GM12878 (cell line): ENCODE results near the gene PPM1K. TPM values are rescaled to one million over a fixed set of nuclear protein-coding genes. Genes with fewer than 3 reads are reported as not detected.
A peak's percentile ranks its signal among the peaks of the same experiment; 100 is the strongest.

Experiments
- ATAC-seq: fragments of 200-7000 bp; cut with Tn5 transposase; 3 replicates; pipeline ENCODE4 v1.9.1; 2020; ENCODE audit warnings: mild to moderate bottlenecking, moderate library complexity
- BruUV-seq: library from RNA; stranded (reverse); fragments of 400-500 nt; replicated peaks from 2 replicates; lab custom pipeline; 2021; lab: Mats Ljungman, UMichigan
- CTCF ChIA-PET: fragments of 300-600 bp; sonication (Branson Sonifier 250); formaldehyde crosslinking; extraction: SDS; loops from one replicate; lab custom pipeline; 2021; ENCODE audit warnings: inconsistent platforms; lab: Yijun Ruan, JAX
- POLR2A ChIA-PET: fragments of 350-600 bp; formaldehyde crosslinking; extraction: SDS; loops from one replicate; lab custom pipeline; 2021; ENCODE audit warnings: inconsistent platforms; lab: Charles Lee
- RAD21 ChIA-PET: fragments of 300-600 bp; sonication (Branson Sonifier 250); formaldehyde crosslinking; loops from one replicate; lab custom pipeline; 2023; ENCODE audit warnings: antibody characterized with exemption; ENCODE audit not compliant: unreplicated experiment; lab: Charles Lee
- SMC1A ChIA-PET: fragments of 300-600 bp; sonication (Branson Sonifier 250); formaldehyde crosslinking; loops from one replicate; lab custom pipeline; 2023; ENCODE audit not compliant: unreplicated experiment, uncharacterized antibody; lab: Charles Lee
- DNase-seq: peaks from one replicate; pipeline ENCODE4 v3.0.0-alpha.2; 2011; ENCODE audit warnings: low read depth, low spot score
- FAIRE-seq: peaks from 3 replicates; lab custom pipeline; 2011; peaks lifted over from hg19 to GRCh38; lab: Jason Lieb, UNC
- H2AFZ ChIP-seq: 2 replicates; pipeline ENCODE4 v1.6.0; 2011; ENCODE audit warnings: low read depth, low read length, control low read depth; ENCODE audit not compliant: control insufficient read depth
- H3K27ac ChIP-seq: 2 replicates; pipeline ENCODE4 v1.5.1; 2011; ENCODE audit warnings: control low read depth; ENCODE audit not compliant: control insufficient read depth, insufficient read depth
- H3K27me3 ChIP-seq, 2 experiments: replicated peaks in 1 of 2; 2 replicates each; pipeline versions ENCODE4 v1.6.0 to v1.6.1; 2011; ENCODE audit warnings: low read length in 1 of 2; ENCODE audit not compliant: control insufficient read depth in 2 of 2, insufficient read depth in 2 of 2
- H3K36me3 ChIP-seq, 2 experiments: 2 replicates each; pipeline ENCODE4 v1.5.1; 2011; ENCODE audit warnings: low read length in 1 of 2; ENCODE audit not compliant: control insufficient read depth in 2 of 2, insufficient read depth in 2 of 2
- H3K4me1 ChIP-seq: 2 replicates; pipeline ENCODE4 v1.6.1; 2011; ENCODE audit warnings: mild to moderate bottlenecking, low read length, moderate library complexity, mixed read lengths; ENCODE audit not compliant: control insufficient read depth, insufficient read depth
- H3K4me2 ChIP-seq: 2 replicates; pipeline ENCODE4 v1.6.0; 2011; ENCODE audit warnings: control low read depth; ENCODE audit not compliant: control insufficient read depth, insufficient read depth
- H3K4me3 ChIP-seq: fragments of 200-600 bp; sonication (generic); 2 replicates; pipeline ENCODE4 v1.5.1; 2016
- H3K79me2 ChIP-seq: 2 replicates; pipeline ENCODE4 v1.6.0; 2011; ENCODE audit warnings: low read length; ENCODE audit not compliant: control insufficient read depth, insufficient read depth
- H3K9ac ChIP-seq: 2 replicates; pipeline ENCODE4 v1.8.0; 2011; ENCODE audit warnings: low read length, control low read depth, mixed read lengths; ENCODE audit not compliant: control insufficient read depth, insufficient read depth
- H3K9me3 ChIP-seq: replicated peaks from 3 replicates; pipeline ENCODE4 v1.5.1; 2011; ENCODE audit warnings: mild to moderate bottlenecking, low read length; ENCODE audit not compliant: control insufficient read depth, insufficient read depth
- H4K20me1 ChIP-seq: 2 replicates; pipeline ENCODE4 v1.6.0; 2011; ENCODE audit not compliant: control insufficient read depth, insufficient read depth
- ATF7 ChIP-seq: fragments of 450-650 bp; IDR thresholded peaks from 2 replicates; pipeline ENCODE4 v1.6.1; 2016; ENCODE audit warnings: low read depth, mild to moderate bottlenecking
- BRCA1 ChIP-seq: IDR thresholded peaks from 2 replicates; pipeline ENCODE4 v1.6.1; 2011; ENCODE audit warnings: low read depth, low read length, improper control_type of control experiment
- CEBPB ChIP-seq, 2 experiments: fragments of 150-350 bp in 1 of 2; IDR thresholded peaks; 2 replicates each; pipeline ENCODE4 v1.6.1; 2012 to 2014; ENCODE audit warnings: low read depth in 2 of 2, low read length in 2 of 2, borderline replicate concordance in 1 of 2, inconsistent platforms in 1 of 2
- CHD1 ChIP-seq: IDR thresholded peaks from 2 replicates; pipeline ENCODE4 v1.6.1; 2012; ENCODE audit warnings: low read depth, low read length, improper control_type of control experiment
- CREB1 ChIP-seq: IDR thresholded peaks from 2 replicates; pipeline ENCODE4 v1.6.1; 2012; ENCODE audit warnings: low read depth, mild to moderate bottlenecking, inconsistent platforms
- HDAC6 ChIP-seq: fragments of 200-600 bp; sonication (generic); IDR thresholded peaks from one replicate; pipeline ENCODE4 v1.8.0; 2017; ENCODE audit warnings: antibody characterized with exemption; ENCODE audit not compliant: unreplicated experiment
- JUNB ChIP-seq: IDR thresholded peaks from 2 replicates; pipeline ENCODE4 v1.6.1; 2016; ENCODE audit warnings: antibody characterized with exemption, mild to moderate bottlenecking
- MLLT1 ChIP-seq: fragments of 450-650 bp; IDR thresholded peaks from 2 replicates; pipeline ENCODE4 v1.6.1; 2016; ENCODE audit warnings: mild to moderate bottlenecking
- NBN ChIP-seq: fragments of 450-650 bp; IDR thresholded peaks from 2 replicates; pipeline ENCODE4 v1.6.1; 2016
- NRF1 ChIP-seq: conservative IDR thresholded peaks from 2 replicates; pipeline ENCODE4 v1.6.1; 2011; ENCODE audit warnings: mild to moderate bottlenecking, low read depth, low read length, improper control_type of control experiment
- PAX8 ChIP-seq: fragments of 450-650 bp; IDR thresholded peaks from 2 replicates; pipeline ENCODE4 v1.6.1; 2017; ENCODE audit warnings: mild to moderate bottlenecking, moderate library complexity
- RFX5 ChIP-seq: IDR thresholded peaks from 2 replicates; pipeline ENCODE4 v1.6.1; 2011; ENCODE audit warnings: low read depth, low read length, improper control_type of control experiment
- RUNX3 ChIP-seq: IDR thresholded peaks from 2 replicates; pipeline ENCODE4 v1.6.1; 2012; ENCODE audit warnings: low read length, inconsistent platforms
- SREBF1 ChIP-seq: IDR thresholded peaks from 2 replicates; pipeline ENCODE4 v1.6.1; 2012; ENCODE audit warnings: mild to moderate bottlenecking, low read length
- TAF1 ChIP-seq: IDR thresholded peaks from 2 replicates; pipeline ENCODE4 v1.6.1; 2011; ENCODE audit warnings: mild to moderate bottlenecking, low read depth, low read length, borderline replicate concordance
- TCF12 ChIP-seq: IDR thresholded peaks from 2 replicates; pipeline ENCODE4 v1.6.1; 2011; ENCODE audit warnings: low read depth, mild to moderate bottlenecking, low read length
- USF1 ChIP-seq: IDR thresholded peaks from 2 replicates; pipeline ENCODE4 v1.6.1; 2011; ENCODE audit warnings: borderline replicate concordance, low read depth, mild to moderate bottlenecking, moderate library complexity, mixed read lengths, low read length; ENCODE audit not compliant: insufficient read depth; ENCODE audit errors: extremely low read length
- ZBTB11 ChIP-seq: fragments of 450-650 bp; formaldehyde crosslinking; IDR thresholded peaks from 2 replicates; pipeline ENCODE4 v1.5.0; 2022; ENCODE audit warnings: mild to moderate bottlenecking, missing genetic modification characterization
- WGBS: methylation state at CpG from one replicate; pipeline ENCODE4 v1.1.6; 2016; ENCODE audit warnings: low lambda C conversion rate; ENCODE audit not compliant: insufficient replicate concordance, insufficient coverage; ENCODE audit errors: missing lambda C conversion rate; 5-methylcytosine and 5-hydroxymethylcytosine counted together
- in situ Hi-C: fragments of 300-500 bp; cut with MboI; formaldehyde crosslinking; loops from 9 replicates; pipeline ENCODE4 v1.14.3; 2018; ENCODE audit warnings: mixed read lengths
- intact Hi-C: fragments of 100-400 bp; cut with micrococcal nuclease; formaldehyde crosslinking; loops from one replicate; pipeline ENCODE4 v1.14.2; 2022; ENCODE audit not compliant: unreplicated experiment
- polyA plus RNA-seq, 11 experiments: library from polyadenylated mRNA; depleted of rRNA in 4 of 11; unstranded in 6 of 11; stranded (reverse) in 5 of 11; fragments of >200 nt; fragmentation: Nextera tagmentation in 4 of 11; fragmentation: Illumina TruSeq in 1 of 11; extraction: Ambion mirVana in 4 of 11; extraction: Trizol in 1 of 11; gene quantifications; 1 replicate in 1 of 11; 2 replicates in 10 of 11; pipeline versions ENCODE4 v1.2.1 to v1.2.3, GENCODE V29; 2011 to 2016; ENCODE audit warnings: inconsistent platforms in 2 of 11, missing spikeins in 2 of 11, low read depth in 1 of 11
- total RNA-seq, 4 experiments: library from RNA; depleted of rRNA in 3 of 4; stranded (reverse); fragments of >200 nt in 3 of 4; fragmentation: Illumina TruSeq in 1 of 4; extraction: Trizol in 1 of 4; gene quantifications; 2 replicates each; pipeline versions ENCODE4 v1.2.1 to v1.2.3, GENCODE V29; 2013 to 2021

Gene PPM1K
- total and polyA plus RNA-seq, 10 of the 15 experiments (the other 5 are each of a cell fraction or from before 2014, with no cell fraction given) = 25.0 to 79.1 (median 36.9) TPM

- TF ChIP-seq NRF1 (no peak), HDAC6 (no peak), MLLT1 (no peak), RFX5 (no peak), CHD1 (no peak), TCF12 (no peak), CREB1 (no peak), RUNX3 (no peak)
Observed at GRCh38 chr4:88215351-88215750, 69.0 kb downstream of the PPM1K start (continued).

GRCh38 chr4:88212253-88212561 lies 72.2 kb downstream of the PPM1K start:
- in situ Hi-C loops (loop anchor here (5.0 to 25.0 kb wide), 3 partner anchors 180 to 525 kb away; no protein-coding TSS in a partner anchor), intact Hi-C loops (loop anchor here (1.0 to 5.0 kb wide), 5 partner anchors 179 to 715 kb away; partner anchors contain the start of gene SPP1)
- Histone ChIP-seq H4K20me1 (no peaks in the 10 kb centered on the region), H3K4me2 (no peak overlapping the region), H3K9me3 (no peaks in the 10 kb centered on the region), H3K9ac (no peak overlapping the region), H3K79me2 (no peaks in the 10 kb centered on the region), H3K4me1 (no peaks in the 10 kb centered on the region), H3K27me3 (no peaks in the 10 kb centered on the region), H2AFZ (no peak overlapping the region), H3K4me3 (no peak overlapping the region), H3K36me3 (no peaks in the 10 kb centered on the region), H3K27ac (no peak overlapping the region)
- ChIA-PET SMC1A (interaction anchor here (0.7 to 2.1 kb wide), 26 partner anchors 9 to 1039 kb away, joined by 3 to 25 read pairs (median 5); no protein-coding TSS in a partner anchor), RAD21 (interaction anchor here (0.7 to 1.7 kb wide), 17 partner anchors 9 to 715 kb away, joined by 3 to 41 read pairs (median 3); no protein-coding TSS in a partner anchor), CTCF (interaction anchor here (0.6 to 9.0 kb wide), 49 partner anchors 8 to 730 kb away, joined by 3 to 159 read pairs (median 4); partner anchors contain the start of genes MEPE and SPP1), POLR2A (no interaction called here)
- no TSS peak for BruUV-seq
- 32% methylated on average over 4 of the region's 4 CpGs for WGBS
- DNase-seq (no peak), FAIRE-seq (no peak), ATAC-seq (peak; percentile 20; the same call in 2 of the 3 replicates)
- no peak for TF ChIP-seq TAF1
- no peak for TF ChIP-seq JUNB
- no peak for TF ChIP-seq ATF7
- no peak for TF ChIP-seq SREBF1
- no peak for TF ChIP-seq BRCA1
- TF ChIP-seq USF1 = no peak
- TF ChIP-seq PAX8 = no peak
- TF ChIP-seq ZBTB11 = no peak
- no peak for TF ChIP-seq NBN
- TF ChIP-seq CEBPB (IDR thresholded peaks at IDR 0.05; ENCODE audit: borderline replicate concordance in 1 of 2, low read depth in 2 of 2, low read length in 2 of 2) = no peak
